ES-I3 (cell line): ENCODE results near the gene VWC2.

ENCODE experiments used
- H3K36me3 ChIP-seq: 2 replicates; pipeline ENCODE4 v1.6.1; 2013; ENCODE audit warnings: mild to moderate bottlenecking, low read length, control low read depth, moderate library complexity; ENCODE audit not compliant: insufficient read depth
- H3K4me1 ChIP-seq: 2 replicates; pipeline ENCODE4 v1.6.1; 2013; ENCODE audit warnings: mild to moderate bottlenecking, control low read depth, low read length; ENCODE audit not compliant: insufficient read depth
- H3K9ac ChIP-seq: 2 replicates; pipeline ENCODE4 v1.6.1; 2013; ENCODE audit warnings: low read depth, mild to moderate bottlenecking, low read length, moderate library complexity
- H3K9me3 ChIP-seq: 2 replicates; pipeline ENCODE4 v1.6.1; 2013; ENCODE audit warnings: mild to moderate bottlenecking, low read length, moderate library complexity; ENCODE audit not compliant: control insufficient read depth, insufficient read depth

VWC2 gene

GRCh38 chr7:49892481-49892880 lies 119.0 kb downstream of the VWC2 start:
- no peaks in the 10 kb centered on the region for H3K4me1 ChIP-seq
- H3K36me3 ChIP-seq: no peaks in the 10 kb centered on the region
- H3K9me3 ChIP-seq: no peaks in the 10 kb centered on the region
- H3K9ac ChIP-seq: no peak overlapping the region

- Histone ChIP-seq H3K9me3 (no peaks in the 10 kb centered on the region), H3K36me3 (no peaks in the 10 kb centered on the region), H3K9ac (no peak overlapping the region), H3K4me1 (no peaks in the 10 kb centered on the region)
Observed at GRCh38 chr7:49893131-49893530, 119.7 kb downstream of the VWC2 start.

- no peak overlapping the region for H3K9ac ChIP-seq
- H3K4me1 ChIP-seq: no peaks in the 10 kb centered on the region
- H3K36me3 ChIP-seq: no peaks in the 10 kb centered on the region
- H3K9me3 ChIP-seq: no peaks in the 10 kb centered on the region
Observed at GRCh38 chr7:49894543-49894942, 121.1 kb downstream of the VWC2 start.

GRCh38 chr7:49911909-49912308 lies 138.5 kb downstream of the VWC2 start:
- Histone ChIP-seq H3K4me1 (no peaks in the 10 kb centered on the region), H3K9ac (no peak overlapping the region), H3K36me3 (no peaks in the 10 kb centered on the region), H3K9me3 (peaks cover 7% of the 10 kb centered on the region; the same call in 1 of the 2 replicates)

- Histone ChIP-seq H3K36me3 (no peaks in the 10 kb centered on the region), H3K9me3 (no peaks in the 10 kb centered on the region; the same call in 1 of the 2 replicates), H3K4me1 (no peaks in the 10 kb centered on the region), H3K9ac (no peak overlapping the region)
Observed at GRCh38 chr7:49926720-49927119, 153.3 kb downstream of the VWC2 start.

GRCh38 chr7:49927631-49928030 lies 154.2 kb downstream of the VWC2 start:
- H3K4me1 ChIP-seq: no peaks in the 10 kb centered on the region
- peaks cover under 1% of the 10 kb centered on the region; the same call in 1 of the 2 replicates for H3K9me3 ChIP-seq
- H3K9ac ChIP-seq: no peak overlapping the region
- H3K36me3 ChIP-seq: no peaks in the 10 kb centered on the region

- Histone ChIP-seq H3K4me1 (no peaks in the 10 kb centered on the region), H3K9me3 (peaks cover 4% of the 10 kb centered on the region; the same call in 1 of the 2 replicates), H3K36me3 (no peaks in the 10 kb centered on the region), H3K9ac (no peak overlapping the region)
Observed at GRCh38 chr7:49928787-49929186, 155.3 kb downstream of the VWC2 start.

- no peak overlapping the region for H3K9ac ChIP-seq
- no peaks in the 10 kb centered on the region for H3K4me1 ChIP-seq
- no peaks in the 10 kb centered on the region for H3K36me3 ChIP-seq
- peaks cover 6% of the 10 kb centered on the region for H3K9me3 ChIP-seq
Observed at GRCh38 chr7:49931627-49932026, 158.2 kb downstream of the VWC2 start.

GRCh38 chr7:49937608-49938007 lies 164.2 kb downstream of the VWC2 start:
- no peaks in the 10 kb centered on the region for H3K36me3 ChIP-seq
- H3K9me3 ChIP-seq: peaks cover 6% of the 10 kb centered on the region; the same call in 1 of the 2 replicates
- no peaks in the 10 kb centered on the region for H3K4me1 ChIP-seq
- H3K9ac ChIP-seq: no peak overlapping the region
